SK-N-MC (cell line): ENCODE measurements around the gene CFAP61.

Experiments used
- DNase-seq: peaks from one replicate; pipeline ENCODE4 v3.0.0-alpha.2; 2011; ENCODE audit warnings: low read depth, low spot score
- H3K27ac ChIP-seq: fragments of 200-600 bp; sonication (generic); 2 replicates; pipeline ENCODE4 v1.5.1; 2016; ENCODE audit warnings: mixed run types
- H3K36me3 ChIP-seq: fragments of 200-600 bp; sonication (generic); 2 replicates; pipeline ENCODE4 v1.6.1; 2017; ENCODE audit warnings: antibody characterized with exemption, low read length, mixed read lengths; ENCODE audit not compliant: insufficient read depth
- H3K4me3 ChIP-seq: fragments of 200-600 bp; sonication (generic); 2 replicates; pipeline ENCODE4 v1.5.1; 2016
- H3K9ac ChIP-seq: fragments of 200-600 bp; sonication (generic); 2 replicates; pipeline ENCODE4 v1.8.0; 2017; ENCODE audit warnings: mixed run types, mixed read lengths; ENCODE audit not compliant: insufficient read length
- H3K9me3 ChIP-seq: fragments of 200-600 bp; sonication (generic); 2 replicates; pipeline ENCODE4 v1.6.1; 2017; ENCODE audit warnings: low read depth, mild to moderate bottlenecking, antibody characterized with exemption, low read length, moderate library complexity, mixed read lengths
- EZH2 ChIP-seq: fragments of 200-600 bp; sonication (generic); IDR thresholded peaks from one replicate; pipeline ENCODE4 v1.6.1; 2017; ENCODE audit warnings: antibody characterized with exemption
- FOXP2 ChIP-seq: optimal IDR thresholded peaks from 2 replicates; pipeline ENCODE3; 2011; ENCODE audit warnings: mild to moderate bottlenecking, moderate library complexity; ENCODE audit not compliant: insufficient read depth; ENCODE audit errors: extremely low read length, control extremely low read depth
- POLR2AphosphoS5 ChIP-seq: IDR thresholded peaks from 2 replicates; pipeline ENCODE4 v1.6.1; 2012; ENCODE audit warnings: mild to moderate bottlenecking, low read depth, low read length, borderline replicate concordance

Gene CFAP61

DNA sequence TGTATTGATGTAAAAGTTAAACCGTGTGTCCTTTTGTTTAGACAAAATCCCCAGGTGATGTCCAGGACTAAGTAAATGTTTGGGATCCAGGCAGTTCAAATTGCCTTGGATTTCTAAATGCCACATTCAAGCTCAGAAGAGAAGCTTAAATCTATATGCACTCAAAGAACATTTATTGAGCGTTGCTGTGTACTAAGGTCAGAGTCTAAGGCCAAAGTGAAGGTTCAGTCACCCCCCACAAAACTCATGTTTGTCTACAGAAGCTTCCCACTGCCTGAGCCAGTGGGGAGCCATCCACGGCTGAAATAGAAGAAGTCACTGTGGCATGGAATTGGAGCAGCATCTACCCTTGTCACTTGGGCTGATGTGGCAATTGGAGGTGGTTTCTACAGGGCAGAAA is 244.8 kb downstream of the CFAP61 start:
- no peak for DNase-seq
- H3K9me3 ChIP-seq: no peaks in the 10 kb centered on the region
- no peak for TF ChIP-seq FOXP2
- TF ChIP-seq POLR2AphosphoS5: no peak
- no peak for TF ChIP-seq EZH2
- no peak overlapping the region for H3K9ac ChIP-seq
- H3K4me3 ChIP-seq: no peak overlapping the region
- H3K36me3 ChIP-seq: no peaks in the 10 kb centered on the region
- no peak overlapping the region for H3K27ac ChIP-seq

DNA sequence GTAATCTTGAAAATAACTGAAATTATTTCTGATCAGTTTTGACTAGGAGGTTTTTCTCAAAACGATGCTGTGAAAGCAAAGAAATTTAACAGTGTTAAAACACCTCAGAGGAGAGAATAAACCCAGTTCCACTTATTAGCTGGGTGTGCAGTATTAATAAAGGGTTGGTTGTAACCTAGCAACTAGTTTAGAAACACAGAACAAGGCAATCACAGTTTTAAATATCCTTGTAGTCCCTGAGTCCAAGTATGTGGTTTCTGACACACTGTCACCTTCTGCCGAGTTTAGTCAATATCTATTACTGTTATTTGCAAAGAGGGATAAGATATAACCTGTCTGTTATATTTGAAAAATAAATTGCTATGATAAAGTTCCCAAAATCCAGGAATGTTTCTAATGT is 245.4 kb downstream of the CFAP61 start:
- no peak for TF ChIP-seq POLR2AphosphoS5
- no peak for TF ChIP-seq EZH2
- TF ChIP-seq FOXP2: no peak
- Histone ChIP-seq H3K9ac (no peak overlapping the region), H3K4me3 (no peak overlapping the region), H3K27ac (no peak overlapping the region), H3K9me3 (no peaks in the 10 kb centered on the region), H3K36me3 (no peaks in the 10 kb centered on the region)
- no peak for DNase-seq

DNA sequence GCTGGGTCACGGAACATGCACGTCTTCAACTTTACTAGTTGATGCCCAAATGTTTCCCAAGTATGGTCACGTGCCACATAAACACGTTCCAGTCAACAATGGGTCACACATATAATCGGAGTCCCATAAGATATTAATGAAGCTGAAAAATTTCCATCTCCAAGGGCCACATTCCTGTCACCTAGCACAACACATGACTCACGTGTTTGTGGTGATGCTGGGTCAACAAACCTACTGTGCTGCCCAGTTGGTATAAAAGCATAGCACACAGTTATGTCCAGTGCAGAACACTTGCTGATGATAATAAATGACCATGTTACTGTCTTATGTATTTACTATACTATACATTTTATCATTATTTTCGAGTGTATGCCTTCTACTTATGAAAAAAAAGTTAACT is 247.6 kb downstream of the CFAP61 start:
- H3K36me3 ChIP-seq: no peaks in the 10 kb centered on the region

DNA sequence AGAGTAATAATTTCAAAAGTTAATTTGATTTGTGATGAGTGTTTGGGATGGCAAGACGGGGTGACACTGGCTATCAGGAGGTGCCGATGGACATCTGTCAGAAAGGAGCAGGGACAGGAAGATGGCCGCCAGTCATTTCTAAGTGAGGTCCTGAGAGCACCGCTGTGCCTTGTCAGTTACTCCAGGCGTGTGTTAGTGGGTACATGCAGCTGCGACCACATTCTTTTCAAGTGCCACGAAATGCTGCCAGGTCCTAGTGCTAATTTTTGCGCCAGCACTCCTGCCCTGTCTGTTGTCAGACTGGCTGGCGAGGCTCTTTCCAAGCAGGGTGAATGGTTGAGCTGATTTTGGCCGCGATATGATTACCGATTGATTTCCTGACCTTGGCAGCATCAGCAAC is 251.0 kb downstream of the CFAP61 start:
- no peak for DNase-seq
- no peak overlapping the region for H3K27ac ChIP-seq
- TF ChIP-seq FOXP2: no peak
- TF ChIP-seq EZH2: no peak
- no peak for TF ChIP-seq POLR2AphosphoS5
- no peak overlapping the region for H3K9ac ChIP-seq
- H3K36me3 ChIP-seq: no peaks in the 10 kb centered on the region
- no peak overlapping the region for H3K4me3 ChIP-seq
- H3K9me3 ChIP-seq: no peaks in the 10 kb centered on the region

More for the DNA sequence above, 247.6 kb downstream of the CFAP61 start:
- no peak for TF ChIP-seq FOXP2
- TF ChIP-seq POLR2AphosphoS5: no peak
- no peak for TF ChIP-seq EZH2
- Histone ChIP-seq H3K4me3 (no peak overlapping the region), H3K27ac (no peak overlapping the region), H3K9me3 (no peaks in the 10 kb centered on the region), H3K9ac (no peak overlapping the region)
- no peak for DNase-seq

DNA sequence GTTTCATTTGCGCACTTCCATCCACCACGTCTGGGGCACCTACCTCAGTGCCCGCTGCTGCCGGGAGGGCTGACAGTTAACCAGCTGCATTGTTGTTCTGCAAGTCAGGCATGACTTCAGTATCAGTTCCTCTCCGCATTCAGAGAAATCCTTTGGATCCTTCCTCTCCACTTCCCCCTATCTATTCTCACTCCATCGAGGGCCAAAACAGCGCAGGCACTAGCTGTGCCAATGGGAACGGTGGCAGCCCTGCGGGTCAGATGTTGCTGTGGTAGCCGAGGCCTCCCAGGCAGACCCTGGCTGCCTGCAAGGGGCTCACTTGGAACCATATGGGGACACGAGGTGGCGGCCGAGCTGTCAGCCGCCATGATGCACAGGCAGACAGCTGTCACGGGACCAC is 251.4 kb downstream of the CFAP61 start:
- DNase-seq: no peak
- Histone ChIP-seq H3K36me3 (no peaks in the 10 kb centered on the region), H3K9ac (no peak overlapping the region), H3K4me3 (no peak overlapping the region), H3K27ac (no peak overlapping the region), H3K9me3 (no peaks in the 10 kb centered on the region)
- TF ChIP-seq EZH2 (no peak), POLR2AphosphoS5 (no peak), FOXP2 (no peak)

DNA sequence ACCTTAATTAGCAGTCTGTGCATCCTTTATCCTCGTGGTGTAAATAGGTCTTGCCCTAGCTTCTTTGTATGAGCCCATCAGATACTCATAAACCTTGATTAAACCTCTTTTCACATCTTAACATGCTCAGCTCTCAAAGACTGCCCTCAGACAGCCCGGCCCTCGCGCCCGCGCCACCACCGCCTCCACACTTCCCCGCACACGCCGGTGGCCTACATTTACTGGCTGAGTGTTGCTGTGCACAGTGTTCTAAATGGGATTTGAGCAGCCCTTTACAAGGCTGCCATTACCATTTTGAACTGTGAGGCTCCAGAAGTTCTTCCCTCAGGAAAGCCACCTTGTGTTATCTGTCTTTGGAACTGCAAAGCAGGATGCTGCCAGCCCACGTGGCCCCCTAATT is 252.6 kb downstream of the CFAP61 start:
- no peak overlapping the region for H3K27ac ChIP-seq
- no peak overlapping the region for H3K4me3 ChIP-seq

DNA sequence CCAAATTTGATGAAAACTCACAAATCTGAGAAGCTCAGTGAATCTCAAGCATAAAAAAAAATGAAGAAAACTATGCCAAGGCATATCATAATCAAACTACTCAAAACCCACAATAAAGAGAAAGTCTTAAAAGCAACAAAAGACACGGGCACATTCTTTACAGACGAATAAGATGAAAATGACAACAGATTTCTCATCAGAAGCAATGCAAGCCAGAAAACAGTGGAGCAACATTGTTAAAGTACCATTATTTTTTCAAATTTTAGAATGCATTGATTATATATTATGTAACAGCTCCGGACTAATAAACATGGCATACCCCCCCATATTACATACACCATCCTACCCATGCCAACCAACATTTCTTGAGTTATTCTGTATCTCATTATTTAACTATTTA is 260.2 kb downstream of the CFAP61 start:
- DNase-seq: no peak
- no peaks in the 10 kb centered on the region for H3K9me3 ChIP-seq
- H3K9ac ChIP-seq: no peak overlapping the region
- no peak overlapping the region for H3K27ac ChIP-seq
- TF ChIP-seq FOXP2: no peak
- TF ChIP-seq POLR2AphosphoS5: no peak
- no peak for TF ChIP-seq EZH2
- no peak overlapping the region for H3K4me3 ChIP-seq
- H3K36me3 ChIP-seq: no peaks in the 10 kb centered on the region

More for the DNA sequence above, 252.6 kb downstream of the CFAP61 start:
- Histone ChIP-seq H3K9me3 (no peaks in the 10 kb centered on the region), H3K36me3 (no peaks in the 10 kb centered on the region), H3K9ac (no peak overlapping the region)
- no peak for DNase-seq
- TF ChIP-seq POLR2AphosphoS5 (no peak), FOXP2 (no peak), EZH2 (no peak)

DNA sequence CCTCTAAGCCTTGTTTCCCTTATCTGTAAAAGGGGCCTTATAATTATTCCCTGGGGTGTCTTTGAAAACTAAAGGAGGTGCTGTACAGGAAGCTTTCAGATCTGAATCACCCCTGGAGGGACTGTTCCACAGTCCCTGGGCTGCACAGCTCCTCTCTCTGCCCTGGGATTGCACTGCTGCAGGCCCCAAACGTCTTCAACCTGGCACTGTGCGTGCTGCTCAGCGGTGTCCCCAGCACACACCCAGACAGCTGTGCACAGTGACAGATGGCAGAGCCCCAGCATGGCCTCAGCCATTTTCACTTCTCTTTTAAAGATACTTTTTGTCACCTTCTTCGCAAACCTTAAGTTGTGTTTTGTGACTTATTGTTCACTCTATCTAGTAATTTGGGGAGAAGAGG is 264.9 kb downstream of the CFAP61 start:
- H3K36me3 ChIP-seq: no peaks in the 10 kb centered on the region
- H3K4me3 ChIP-seq: no peak overlapping the region
- H3K27ac ChIP-seq: no peak overlapping the region
- TF ChIP-seq EZH2 (no peak), FOXP2 (no peak), POLR2AphosphoS5 (no peak)
- H3K9ac ChIP-seq: no peak overlapping the region
- H3K9me3 ChIP-seq: no peaks in the 10 kb centered on the region
- no peak for DNase-seq
